Skeletal muscle cell (primary cell): ENCODE data around the gene YY1.

Experiments used
- DNase-seq: peaks from one replicate; pipeline ENCODE4 v3.0.0-alpha.2; 2010; ENCODE audit warnings: low read depth
- H3K4me3 ChIP-seq: 2 replicates; pipeline ENCODE4 v1.5.1; 2011; ENCODE audit warnings: low read depth, mild to moderate bottlenecking, control low read depth, low read length, moderate library complexity

The YY1 gene

DNA sequence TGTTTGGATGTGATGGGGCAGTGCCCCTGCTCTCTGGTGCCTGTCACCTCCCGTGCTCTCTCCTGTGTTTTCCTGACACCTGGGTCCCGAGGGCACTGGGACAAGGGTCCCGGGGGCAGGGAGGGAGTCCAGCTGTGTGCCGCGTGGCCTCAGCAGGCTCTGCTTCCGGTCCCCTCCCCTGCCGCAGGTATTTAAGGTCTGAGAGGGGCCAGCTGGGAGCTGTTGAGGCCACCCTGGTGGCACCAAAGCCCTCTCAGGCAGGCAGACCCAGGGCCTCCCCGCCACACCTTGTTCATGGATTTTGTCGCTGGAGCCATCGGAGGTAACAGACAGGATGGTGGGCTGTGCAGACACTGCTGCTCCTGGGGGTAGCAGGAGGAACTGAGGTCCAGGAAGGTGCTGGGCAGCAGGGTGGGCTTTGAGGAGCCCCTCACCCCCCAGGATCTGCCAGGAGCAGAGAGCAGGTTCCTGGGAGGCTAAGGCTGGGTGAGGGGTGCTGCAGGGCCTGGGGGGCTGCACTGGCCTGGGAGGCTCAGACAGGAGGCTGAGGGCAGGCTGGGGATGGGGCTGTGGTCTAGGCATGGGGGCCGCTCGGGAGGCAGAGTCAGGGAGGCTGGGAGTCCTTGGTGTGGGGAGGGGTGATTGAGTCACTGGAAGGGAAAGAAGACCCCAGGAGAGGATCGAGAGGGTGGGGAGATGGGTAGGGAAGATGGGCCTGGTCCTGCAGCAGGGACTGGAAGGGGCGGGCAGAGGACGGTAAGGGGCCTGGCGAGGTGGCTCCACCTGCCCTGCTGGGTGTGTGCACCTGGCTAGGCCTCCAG lies 84.4 kb downstream of the YY1 start, which contains the start of gene SLC25A47:
Gene SLC25A47, plus strand, starts transcription at position 219 of the 821 bp plus-strand sequence. Its CDS starts 76 bp downstream, at position 295.
- H3K4me3 ChIP-seq, result no peak within 1 kb of the TSS

DNA sequence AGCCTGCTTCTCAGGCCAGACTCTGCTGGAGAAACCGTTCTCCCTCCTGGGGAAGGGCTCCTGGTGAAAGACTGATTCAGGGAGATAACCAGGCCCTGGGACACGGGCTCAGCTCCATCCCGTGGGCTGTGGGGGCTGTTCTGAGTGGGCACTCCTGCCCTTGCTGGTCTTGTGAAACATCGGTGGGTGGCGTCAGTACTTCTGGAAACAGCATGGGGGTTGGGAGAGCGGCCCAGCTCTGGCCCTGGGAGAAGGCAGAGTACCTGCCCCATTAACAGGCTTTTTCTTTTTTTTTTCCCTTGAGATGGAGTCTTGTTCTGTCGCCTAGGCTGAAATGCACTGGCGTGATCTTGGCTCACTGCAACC lies 85.0 kb downstream of the YY1 start:
- DNase-seq, result no peak
- H3K4me3 ChIP-seq, result no peak overlapping the region

More for the DNA sequence above, 84.4 kb downstream of the YY1 start, which contains the start of gene SLC25A47:
- DNase-seq, result no peak

DNA sequence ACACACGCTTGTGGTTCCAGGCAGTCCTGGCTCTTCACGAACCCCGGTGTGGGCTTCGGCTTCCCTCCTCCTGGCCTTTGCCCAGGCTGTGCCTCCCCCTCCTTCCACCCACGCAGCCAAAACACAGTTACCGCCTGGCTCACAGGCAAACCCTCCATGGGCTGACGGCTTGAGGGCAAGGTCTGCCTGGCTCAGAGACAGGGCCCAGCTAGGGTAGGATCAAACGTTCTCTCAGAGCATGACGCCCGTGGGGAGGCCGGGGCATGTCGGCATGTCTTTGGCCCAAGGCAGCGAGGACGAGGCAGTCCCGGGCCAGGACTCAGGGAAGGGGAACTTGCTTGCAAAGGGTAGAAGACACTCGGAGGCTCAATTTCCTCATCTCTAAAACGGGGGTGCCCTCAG lies 86.3 kb downstream of the YY1 start:
- DNase-seq, result no peak
- no peak overlapping the region for H3K4me3 ChIP-seq

DNA sequence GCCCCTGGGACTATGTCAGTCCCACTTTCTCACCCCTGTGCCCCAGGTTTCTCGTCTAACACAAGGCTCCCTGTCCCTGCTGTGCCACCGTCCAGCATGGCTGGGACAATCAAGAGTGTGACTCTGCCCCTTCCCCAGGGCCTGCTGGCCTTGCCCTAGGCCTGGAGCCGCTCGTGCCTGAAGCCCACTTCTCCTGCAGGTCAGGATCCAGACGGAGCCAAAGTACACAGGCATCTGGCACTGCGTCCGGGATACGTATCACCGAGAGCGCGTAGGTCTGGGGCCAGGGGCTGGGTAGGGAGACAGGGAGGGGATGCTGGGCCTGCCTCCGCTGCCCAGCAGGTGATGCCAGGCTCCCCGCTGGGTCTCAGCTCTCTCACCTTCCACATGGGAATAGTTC lies 87.0 kb downstream of the YY1 start:
- no peak overlapping the region for H3K4me3 ChIP-seq
- no peak for DNase-seq

GRCh38 chr14:100327128-100327527 lies 88.2 kb downstream of the YY1 start:
- DNase-seq, result no peak
- H3K4me3 ChIP-seq, result no peak overlapping the region

DNA sequence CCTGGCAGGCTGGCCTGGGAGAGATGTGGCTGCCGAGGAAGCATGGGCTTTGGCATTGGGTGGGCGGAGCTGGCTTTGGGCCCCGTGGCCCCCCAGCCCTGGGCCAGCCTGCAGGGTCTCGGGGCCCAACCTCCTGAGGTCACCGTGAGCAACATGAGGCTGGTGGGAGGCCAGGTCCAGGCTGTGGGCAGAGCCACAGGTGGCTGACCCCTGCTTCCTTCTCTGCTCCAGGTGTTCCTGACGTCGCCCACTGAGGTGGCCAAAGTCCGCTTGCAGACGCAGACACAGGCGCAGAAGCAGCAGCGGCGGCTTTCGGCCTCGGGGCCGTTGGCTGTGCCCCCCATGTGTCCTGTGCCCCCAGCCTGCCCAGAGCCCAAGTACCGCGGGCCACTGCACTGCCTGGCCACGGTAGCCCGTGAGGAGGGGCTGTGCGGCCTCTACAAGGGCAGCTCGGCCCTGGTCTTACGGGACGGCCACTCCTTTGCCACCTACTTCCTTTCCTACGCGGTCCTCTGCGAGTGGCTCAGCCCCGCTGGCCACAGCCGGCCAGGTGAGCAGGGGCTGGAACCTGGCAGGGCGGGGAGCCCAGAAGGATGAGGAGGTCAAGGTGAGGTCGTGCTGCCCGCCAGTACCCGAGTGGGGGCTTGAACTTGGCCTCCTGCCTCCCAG lies 89.7 kb downstream of the YY1 start:
- no peak for DNase-seq
- H3K4me3 ChIP-seq, result no peak overlapping the region

GRCh38 chr14:100329233-100330006 lies 90.5 kb downstream of the YY1 start:
- no peak for DNase-seq
- no peak overlapping the region for H3K4me3 ChIP-seq

DNA sequence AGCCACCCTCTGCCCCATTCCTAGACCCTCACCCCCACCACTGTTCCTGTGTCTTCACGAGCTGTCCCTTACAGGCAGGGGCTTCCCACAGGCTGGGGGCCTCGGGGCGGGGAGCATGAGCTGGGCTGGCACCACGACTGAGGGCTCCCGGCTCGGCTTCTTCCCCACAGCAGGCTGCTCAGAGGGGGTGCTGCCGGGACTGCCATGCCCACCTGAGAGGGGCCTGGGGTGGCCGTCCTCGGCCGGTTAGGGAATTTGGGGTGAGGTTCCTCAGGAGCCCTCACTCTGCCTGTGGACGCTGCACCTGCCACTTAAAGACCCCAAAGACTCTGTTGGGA lies 91.0 kb downstream of the YY1 start:
- no peak overlapping the region for H3K4me3 ChIP-seq
- DNase-seq, result no peak

GRCh38 chr14:100330388-100330931 lies 91.5 kb downstream of the YY1 start:
- H3K4me3 ChIP-seq, result no peak overlapping the region
- DNase-seq, result no peak

- no peak for DNase-seq
- H3K4me3 ChIP-seq, result no peak overlapping the region
Measured at GRCh38 chr14:100332071-100332639, 93.2 kb downstream of the YY1 start.
